HG03103 (cell line): Measurements from ENCODE around the gene UVSSA.
"Not testable (repeated sequence)": the region's sequence is repeated elsewhere in the genome, so short reads cannot be mapped to it uniquely, and the experiment has no call there.

Experiments
- ATAC-seq: cut with Tn5 transposase; IDR thresholded peaks from one replicate; pipeline ENCODE4 v1.9.1; 2021; ENCODE audit warnings: low read depth; ENCODE audit not compliant: unreplicated experiment

Gene UVSSA

GRCh38 chr4:1416948-1417260 is 69.9 kb downstream of the UVSSA start:
- ATAC-seq = no peak

- ATAC-seq = no peak
These were observed 70.7 kb downstream of the UVSSA start for GRCh38 chr4:1417522-1418390.

GRCh38 chr4:1418494-1419285 is 71.7 kb downstream of the UVSSA start:
- ATAC-seq = no peak

GRCh38 chr4:1419708-1420107 is 72.7 kb downstream of the UVSSA start:
- ATAC-seq = no peak

GRCh38 chr4:1421657-1422056 is 74.6 kb downstream of the UVSSA start:
- ATAC-seq = no peak

GRCh38 chr4:1427010-1427409 is 80.0 kb downstream of the UVSSA start:
- ATAC-seq = no peak

- not testable (repeated sequence) for ATAC-seq
These were observed 96.7 kb downstream of the UVSSA start for GRCh38 chr4:1443688-1444172.
